Stimulated activated CD8-positive, alpha-beta memory T cell treated with anti-CD3 and anti-CD28 coated beads, Interleukin-2, amount 100 ng/mL, for 48 hours (primary cell): ENCODE results near the gene PTPRK.

ENCODE experiments used
- DNase-seq, 2 donors: peaks; one replicate each; pipeline ENCODE4 v3.0.0-alpha.2; 2020; ENCODE audit warnings: low read depth in 2 of 2

The PTPRK gene

DNA sequence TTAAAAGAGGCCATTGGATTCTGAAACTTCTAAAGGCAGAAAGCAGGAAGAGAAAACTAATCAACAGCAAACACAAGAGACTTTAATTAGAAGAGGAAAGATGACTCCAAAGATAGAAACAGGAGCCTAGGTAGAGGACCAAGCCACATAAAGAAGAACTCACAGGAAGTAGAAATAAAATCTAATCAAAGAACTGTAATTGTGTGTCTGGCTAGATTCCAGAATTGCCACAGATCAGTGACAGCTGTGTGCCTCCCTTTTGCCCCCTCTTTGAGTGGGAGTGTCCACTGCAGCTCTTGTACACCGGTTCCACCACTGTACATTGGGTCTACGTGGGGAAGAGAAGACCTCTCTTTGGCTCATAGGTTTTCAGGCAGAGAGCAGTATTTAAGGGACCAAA, 597.3 kb downstream of the PTPRK start:
- no peak for DNase-seq

DNA sequence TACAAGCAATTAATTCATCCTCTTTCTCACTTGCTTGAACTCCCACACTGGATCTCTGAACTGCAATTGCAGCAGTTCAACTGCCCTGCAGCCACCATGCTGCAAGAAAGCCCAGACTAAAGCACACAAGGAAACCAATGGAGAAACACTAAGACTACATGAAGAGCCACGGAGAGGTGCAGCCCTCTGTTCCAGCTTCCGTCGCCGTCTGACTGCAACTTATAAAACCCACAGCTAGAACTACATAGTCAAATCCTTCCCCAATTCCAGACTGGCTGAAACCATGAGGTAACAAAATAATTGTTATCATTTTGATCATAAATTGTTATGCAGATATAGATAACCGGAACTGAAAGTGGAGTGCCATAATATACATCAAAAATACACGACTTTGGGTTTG, 598.4 kb downstream of the PTPRK start:
- no peak for DNase-seq

DNA sequence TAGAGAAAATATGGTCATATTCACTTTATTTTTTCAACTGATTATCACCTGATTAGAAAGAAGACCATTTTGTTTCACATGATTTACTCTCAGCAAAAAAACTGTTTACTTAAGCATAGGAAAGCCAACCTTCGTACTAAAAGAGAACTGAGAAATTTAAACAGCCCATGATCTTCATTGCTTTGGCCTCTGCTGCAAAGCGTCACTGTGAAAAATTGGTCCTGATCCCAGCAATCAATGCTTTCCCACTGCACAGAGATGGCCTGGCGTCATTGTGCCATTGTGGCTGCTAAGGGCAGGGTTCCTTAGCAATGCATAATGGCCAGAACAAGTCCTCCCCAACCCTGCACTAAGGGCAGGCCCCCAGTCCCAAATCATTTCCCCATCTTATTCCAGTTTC, 599.6 kb downstream of the PTPRK start:
- DNase-seq = no peak
